Neuronal stem cell (in vitro differentiated cells): ENCODE results near the gene MGST2.

Experiments used
- DNase-seq: peaks from one replicate; pipeline ENCODE4 v3.0.0-alpha.2; 2013; ENCODE audit warnings: low spot score
- H2AFZ ChIP-seq: one replicate; pipeline ENCODE4 v1.6.1; 2013; ENCODE audit warnings: mild to moderate bottlenecking, low read length, inconsistent platforms
- H2AK5ac ChIP-seq: 2 replicates; pipeline ENCODE4 v1.6.1; 2013; ENCODE audit warnings: low read depth, mild to moderate bottlenecking, inconsistent platforms, low read length, moderate library complexity, mixed read lengths
- H2BK120ac ChIP-seq: 2 replicates; pipeline ENCODE4 v1.6.1; 2013; ENCODE audit warnings: low read depth, mild to moderate bottlenecking, inconsistent platforms, low read length, moderate library complexity, mixed read lengths
- H2BK12ac ChIP-seq: one replicate; pipeline ENCODE4 v1.6.1; 2013; ENCODE audit warnings: low read length, inconsistent platforms
- H2BK15ac ChIP-seq: 2 replicates; pipeline ENCODE4 v1.6.1; 2013; ENCODE audit warnings: mild to moderate bottlenecking, low read length, inconsistent platforms, mixed read lengths
- H2BK5ac ChIP-seq: one replicate; pipeline ENCODE4 v1.6.1; 2013; ENCODE audit warnings: inconsistent platforms, mild to moderate bottlenecking, low read length, moderate library complexity
- H3K14ac ChIP-seq: one replicate; pipeline ENCODE4 v1.6.1; 2013; ENCODE audit warnings: low read length, inconsistent platforms
- H3K18ac ChIP-seq: 2 replicates; pipeline ENCODE4 v1.6.1; 2013; ENCODE audit warnings: low read length, inconsistent platforms
- H3K23ac ChIP-seq: 2 replicates; pipeline ENCODE4 v1.6.1; 2013; ENCODE audit warnings: low read depth, mild to moderate bottlenecking, mixed read lengths, low read length, inconsistent platforms; ENCODE audit not compliant: poor library complexity
- H3K27ac ChIP-seq: replicated peaks from 3 replicates; pipeline ENCODE4 v1.5.1; 2013; ENCODE audit warnings: low read length, inconsistent platforms
- H3K27me3 ChIP-seq, 3 experiments: 2 replicates each; pipeline ENCODE4 v1.6.1; 2013; ENCODE audit warnings: low read length in 3 of 3, mild to moderate bottlenecking in 2 of 3, inconsistent platforms in 1 of 3, low read depth in 1 of 3, mixed read lengths in 1 of 3, moderate library complexity in 1 of 3; ENCODE audit not compliant: control insufficient read depth in 3 of 3, insufficient read depth in 3 of 3
- H3K36me3 ChIP-seq, 2 donors: replicated peaks in 1 of 2; 2 replicates each; pipeline ENCODE4 v1.6.1; 2013; ENCODE audit warnings: low read length in 2 of 2; ENCODE audit not compliant: control insufficient read depth in 2 of 2, insufficient read depth in 2 of 2
- H3K4ac ChIP-seq: 2 replicates; pipeline ENCODE4 v1.6.1; 2013; ENCODE audit warnings: inconsistent platforms, mild to moderate bottlenecking, low read length, moderate library complexity
- H3K4me1 ChIP-seq, 2 donors: 1 replicate in 1 of 2; 2 replicates in 1 of 2; pipeline ENCODE4 v1.6.1; 2013; ENCODE audit warnings: low read length in 2 of 2, low read depth in 1 of 2; ENCODE audit not compliant: control insufficient read depth in 2 of 2, insufficient read depth in 1 of 2
- H3K4me2 ChIP-seq: one replicate; pipeline ENCODE4 v1.6.1; 2013; ENCODE audit warnings: mild to moderate bottlenecking, low read length, inconsistent platforms; ENCODE audit not compliant: insufficient read depth, poor library complexity, severe bottlenecking
- H3K4me3 ChIP-seq, 2 donors: 2 replicates each; pipeline ENCODE4 v1.5.1; 2013; ENCODE audit warnings: low read length in 2 of 2, mild to moderate bottlenecking in 2 of 2, inconsistent platforms in 1 of 2, moderate library complexity in 1 of 2
- H3K79me1 ChIP-seq: one replicate; pipeline ENCODE4 v1.6.1; 2013; ENCODE audit warnings: low read depth, mild to moderate bottlenecking, inconsistent platforms, low read length, moderate library complexity
- H3K9ac ChIP-seq: one replicate; pipeline ENCODE4 v1.6.1; 2013; ENCODE audit warnings: mild to moderate bottlenecking, low read depth, low read length, inconsistent platforms; ENCODE audit not compliant: poor library complexity
- H3K9me3 ChIP-seq, 2 donors: replicated peaks in 1 of 2; 2 replicates each; pipeline versions ENCODE3 to v1.6.1; 2013; ENCODE audit warnings: low read length in 2 of 2, mild to moderate bottlenecking in 2 of 2, inconsistent platforms in 1 of 2, low read depth in 1 of 2, mixed read lengths in 1 of 2, moderate library complexity in 1 of 2; ENCODE audit not compliant: control insufficient read depth in 2 of 2, insufficient read depth in 1 of 2
- H4K8ac ChIP-seq: one replicate; pipeline ENCODE4 v1.6.1; 2013; ENCODE audit warnings: low read depth, mild to moderate bottlenecking, inconsistent platforms, low read length, moderate library complexity
- H4K91ac ChIP-seq: one replicate; pipeline ENCODE4 v1.6.1; 2013; ENCODE audit warnings: low read length, low read depth, mild to moderate bottlenecking, inconsistent platforms; ENCODE audit not compliant: poor library complexity
- WGBS, 2 donors: extraction: QIAGEN DNeasy Blood & Tissue Kit; methylation state at CpG; one replicate each; pipeline ENCODE4 v1.1.7; 2013; ENCODE audit warnings: missing lambda C conversion rate in 2 of 2, mixed read lengths in 1 of 2; ENCODE audit not compliant: insufficient read length in 2 of 2, insufficient replicate concordance in 1 of 2; ENCODE audit errors: extremely low coverage in 2 of 2; 5-methylcytosine and 5-hydroxymethylcytosine counted together

The MGST2 gene

GRCh38 chr4:139622901-139623381 is 42.7 kb upstream of the MGST2 start:
- no peak overlapping the region for H3K4me2 ChIP-seq
- H2BK15ac ChIP-seq = no peak overlapping the region
- H4K91ac ChIP-seq = no peak overlapping the region
- H3K4me1 ChIP-seq = peaks cover 4 to 13% of the 10 kb centered on the region in 2 donors
- no peaks in the 10 kb centered on the region for H3K79me1 ChIP-seq
- H2BK120ac ChIP-seq = no peak overlapping the region
- no peak overlapping the region for H2AK5ac ChIP-seq
- no peak overlapping the region for H3K4ac ChIP-seq
- peak overlapping the region; percentile 51 for H3K18ac ChIP-seq
- no peak overlapping the region for H3K4me3 ChIP-seq
- no peaks in the 10 kb centered on the region for H3K9me3 ChIP-seq
- no peak overlapping the region for H4K8ac ChIP-seq
- H3K27ac ChIP-seq = no peak overlapping the region
- no peak overlapping the region for H2BK5ac ChIP-seq
- no peak overlapping the region for H3K9ac ChIP-seq
- H3K23ac ChIP-seq = no peak overlapping the region
- no peak for DNase-seq
- no peak overlapping the region for H2BK12ac ChIP-seq
- H3K27me3 ChIP-seq = peaks cover 0 to 3% (median 0%) of the 10 kb centered on the region in 3 experiments
- no peak overlapping the region for H2AFZ ChIP-seq
- no CpG with 5 or more reads among the region's 4 CpGs for WGBS, 2 donors
- H3K14ac ChIP-seq = no peak overlapping the region
- no peaks in the 10 kb centered on the region for H3K36me3 ChIP-seq

GRCh38 chr4:139624441-139625092 is 41.1 kb upstream of the MGST2 start:
- Histone ChIP-seq H3K4me3 (no peak overlapping the region), H3K23ac (no peak overlapping the region), H3K4ac (no peak overlapping the region), H2BK120ac (no peak overlapping the region), H2AFZ (no peak overlapping the region), H4K8ac (no peak overlapping the region), H3K18ac (no peak overlapping the region), H2BK12ac (no peak overlapping the region), H3K9me3 (no peaks in the 10 kb centered on the region), H3K79me1 (no peaks in the 10 kb centered on the region), H3K14ac (no peak overlapping the region), H3K27ac (no peak overlapping the region), H2BK15ac (no peak overlapping the region), H3K4me1 (peaks cover 4 to 21% of the 10 kb centered on the region in 2 donors), H3K36me3 (no peaks in the 10 kb centered on the region), H3K27me3 (peaks cover 0 to 3% (median 0%) of the 10 kb centered on the region in 3 experiments), H3K9ac (no peak overlapping the region), H3K4me2 (no peak overlapping the region), H4K91ac (no peak overlapping the region), H2AK5ac (no peak overlapping the region), H2BK5ac (no peak overlapping the region)
- DNase-seq = no peak
- WGBS, 2 donors = no CpG with 5 or more reads among the region's 3 CpGs

GRCh38 chr4:139625093-139625455 is 40.5 kb upstream of the MGST2 start:
- H3K4me3 ChIP-seq = no peak overlapping the region
- no CpG with 5 or more reads among the region's 3 CpGs for WGBS, 2 donors
- H2AK5ac ChIP-seq = no peak overlapping the region
- DNase-seq = no peak
- no peak overlapping the region for H2BK15ac ChIP-seq
- no peak overlapping the region for H3K23ac ChIP-seq
- H3K4ac ChIP-seq = no peak overlapping the region
- H3K18ac ChIP-seq = peak overlapping the region; percentile 62
- H3K27ac ChIP-seq = no peak overlapping the region
- no peak overlapping the region for H2BK12ac ChIP-seq
- H3K4me1 ChIP-seq = peaks cover 4 to 24% of the 10 kb centered on the region in 2 donors
- no peak overlapping the region for H2AFZ ChIP-seq
- H3K9ac ChIP-seq = no peak overlapping the region
- no peak overlapping the region for H4K91ac ChIP-seq
- no peak overlapping the region for H2BK120ac ChIP-seq
- H3K79me1 ChIP-seq = no peaks in the 10 kb centered on the region
- no peak overlapping the region for H4K8ac ChIP-seq
- no peak overlapping the region for H3K14ac ChIP-seq
- H2BK5ac ChIP-seq = no peak overlapping the region
- no peaks in the 10 kb centered on the region for H3K36me3 ChIP-seq
- peaks cover 0 to 3% (median 0%) of the 10 kb centered on the region in 3 experiments for H3K27me3 ChIP-seq
- no peak overlapping the region for H3K4me2 ChIP-seq
- no peaks in the 10 kb centered on the region for H3K9me3 ChIP-seq

- no peak overlapping the region for H2BK120ac ChIP-seq
- peak overlapping the region; percentile 32 for H2BK15ac ChIP-seq
- H3K4me2 ChIP-seq = no peak overlapping the region
- no peak overlapping the region for H3K4me3 ChIP-seq
- H2AK5ac ChIP-seq = no peak overlapping the region
- no peak overlapping the region for H3K27ac ChIP-seq
- no peaks in the 10 kb centered on the region for H3K9me3 ChIP-seq
- H4K91ac ChIP-seq = peak overlapping the region; percentile 34
- H3K36me3 ChIP-seq = no peaks in the 10 kb centered on the region
- no peak overlapping the region for H3K23ac ChIP-seq
- no peak overlapping the region for H2BK5ac ChIP-seq
- peaks cover 4 to 24% of the 10 kb centered on the region in 2 donors for H3K4me1 ChIP-seq
- H3K79me1 ChIP-seq = no peaks in the 10 kb centered on the region
- no CpG with 5 or more reads among the region's 4 CpGs for WGBS, 2 donors
- H4K8ac ChIP-seq = no peak overlapping the region
- H3K9ac ChIP-seq = no peak overlapping the region
- peaks cover 0 to 3% (median 0%) of the 10 kb centered on the region in 3 experiments for H3K27me3 ChIP-seq
- DNase-seq = no peak
- H3K4ac ChIP-seq = no peak overlapping the region
- H2BK12ac ChIP-seq = no peak overlapping the region
- H3K14ac ChIP-seq = no peak overlapping the region
- peak overlapping the region; percentile 61 for H3K18ac ChIP-seq
- no peak overlapping the region for H2AFZ ChIP-seq
These were observed 40.1 kb upstream of the MGST2 start for GRCh38 chr4:139625482-139625881.
